ENCODE measurements around the gene DNMT3B.
"Not testable (repeated sequence)": the region's sequence is repeated elsewhere in the genome, so short reads cannot be mapped to it uniquely, and the experiment has no call there.

DNMT3B gene

DNA sequence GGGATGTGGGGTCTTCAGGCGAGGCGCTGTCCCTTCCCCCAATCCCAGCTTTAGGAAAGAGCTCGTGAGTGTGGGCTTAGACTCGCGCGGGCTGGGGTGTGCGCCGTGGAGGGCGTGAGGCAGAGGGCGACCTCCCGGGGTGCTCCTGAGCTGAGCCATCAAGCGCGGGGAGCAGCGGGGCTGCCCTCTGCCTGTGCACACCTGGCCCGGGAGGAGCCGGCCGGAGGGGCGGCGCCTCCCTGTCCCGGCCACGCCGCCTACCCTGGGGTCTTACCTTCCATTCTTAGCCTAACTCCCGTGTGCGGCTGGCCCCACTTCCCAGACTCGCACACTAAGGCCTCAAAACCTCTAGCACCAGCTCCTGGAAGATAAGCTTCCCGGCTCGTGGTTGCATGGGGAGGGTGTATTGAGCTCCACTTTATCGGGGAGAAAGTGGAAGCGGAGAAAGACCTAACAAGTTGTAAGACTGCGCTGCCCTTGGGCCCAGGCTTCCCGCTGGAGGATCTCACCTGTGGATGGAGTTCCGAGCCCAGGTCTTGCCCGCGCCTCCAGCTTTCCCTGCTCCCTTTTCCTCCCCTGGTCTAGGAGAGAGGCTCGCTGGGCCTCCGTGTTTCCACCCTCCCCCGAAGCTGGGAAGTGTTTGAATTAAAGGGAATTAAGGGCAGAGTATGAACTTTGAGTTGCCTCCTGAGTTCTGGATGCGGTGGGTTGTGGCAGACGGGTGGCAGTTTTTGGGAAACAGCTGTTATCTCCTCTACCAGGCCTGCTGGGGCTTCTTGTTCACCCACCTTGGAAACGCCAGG is 1.2 kb downstream of the DNMT3B start:
- no peak for DNase-seq

GRCh38 chr20:32764005-32764960 is 2.1 kb downstream of the DNMT3B start:
- no peak for DNase-seq

GRCh38 chr20:32765230-32765875 is 3.2 kb downstream of the DNMT3B start:
- DNase-seq, result not testable (repeated sequence)

DNA sequence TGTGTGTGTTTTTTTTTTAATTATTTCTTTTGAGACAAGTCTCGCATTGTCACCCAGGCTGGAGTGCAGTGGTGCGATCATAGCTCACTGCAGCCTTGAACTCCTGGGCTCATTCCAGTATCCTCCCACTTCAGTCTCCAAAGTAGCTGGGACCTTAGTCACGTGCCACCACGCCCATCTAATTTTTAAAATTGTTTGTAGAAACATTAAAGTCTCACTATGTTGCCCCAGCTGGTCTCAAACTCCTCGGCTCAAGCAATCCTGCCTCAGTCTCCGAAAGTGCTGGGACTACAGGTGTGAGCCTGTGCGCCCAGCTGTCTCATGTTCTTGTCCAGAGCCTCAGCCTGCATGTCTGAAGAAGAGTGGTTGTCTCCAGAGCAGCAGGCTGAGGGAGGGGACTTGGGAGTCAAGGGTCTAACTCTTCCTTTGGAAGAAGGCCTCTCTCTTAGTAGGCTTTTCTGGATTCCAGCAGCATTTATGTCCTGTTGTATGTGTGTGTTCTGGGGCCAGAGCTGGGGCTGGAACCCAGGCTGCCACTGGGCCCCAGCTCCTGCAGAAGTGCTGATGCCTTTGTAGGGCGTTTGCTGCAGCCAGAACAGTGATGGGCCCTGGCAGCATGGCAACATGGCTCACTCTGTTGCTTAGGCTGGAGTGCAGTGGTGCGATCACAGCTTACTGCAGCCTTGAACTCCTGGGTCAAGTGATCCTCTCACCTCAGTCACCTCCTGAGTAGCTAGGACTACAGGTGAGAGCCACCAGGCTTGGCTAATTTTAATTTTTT is 5.4 kb downstream of the DNMT3B start:
- DNase-seq, result no peak

DNA sequence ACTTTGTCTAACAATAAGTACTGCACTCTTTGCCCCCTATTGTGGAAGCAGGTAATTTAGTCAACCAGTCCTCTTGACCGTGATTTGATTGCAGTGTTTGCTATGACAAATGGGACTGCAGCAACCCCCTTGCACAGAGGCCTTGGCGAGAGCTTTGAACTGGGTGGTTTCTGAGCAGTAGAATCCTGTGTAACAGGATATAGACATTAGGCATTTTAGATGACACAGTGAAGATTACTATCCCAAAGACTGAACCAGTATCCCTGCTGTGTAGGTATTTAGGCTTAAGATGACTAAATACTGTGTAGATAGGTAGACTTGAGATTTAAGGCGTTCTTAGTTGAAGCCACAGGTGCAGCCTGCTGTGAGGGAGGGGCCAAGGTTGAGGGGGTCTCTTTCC is 9.9 kb downstream of the DNMT3B start:
- no peak for DNase-seq

DNA sequence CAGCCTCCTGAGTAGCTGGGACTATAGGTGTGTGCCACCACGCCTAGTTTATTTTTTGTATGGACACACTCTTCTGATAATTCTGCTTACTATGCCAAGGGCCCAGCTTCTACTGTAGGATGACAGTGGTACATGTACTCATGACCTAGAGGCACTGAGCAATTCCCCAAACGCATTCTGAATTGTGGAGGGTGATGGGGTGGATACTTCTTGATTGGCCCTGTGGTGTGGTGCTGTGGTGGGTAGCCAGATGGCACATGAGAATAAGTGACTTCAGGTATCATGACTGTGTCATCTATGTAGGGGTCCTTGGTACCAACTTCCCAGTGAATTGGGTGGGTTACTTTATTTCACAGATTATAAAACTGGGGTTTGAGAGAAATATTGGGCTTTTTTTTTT is 11.0 kb downstream of the DNMT3B start:
- DNase-seq, result no peak

GRCh38 chr20:32773855-32774254 is 11.7 kb downstream of the DNMT3B start:
- no peak for DNase-seq

DNA sequence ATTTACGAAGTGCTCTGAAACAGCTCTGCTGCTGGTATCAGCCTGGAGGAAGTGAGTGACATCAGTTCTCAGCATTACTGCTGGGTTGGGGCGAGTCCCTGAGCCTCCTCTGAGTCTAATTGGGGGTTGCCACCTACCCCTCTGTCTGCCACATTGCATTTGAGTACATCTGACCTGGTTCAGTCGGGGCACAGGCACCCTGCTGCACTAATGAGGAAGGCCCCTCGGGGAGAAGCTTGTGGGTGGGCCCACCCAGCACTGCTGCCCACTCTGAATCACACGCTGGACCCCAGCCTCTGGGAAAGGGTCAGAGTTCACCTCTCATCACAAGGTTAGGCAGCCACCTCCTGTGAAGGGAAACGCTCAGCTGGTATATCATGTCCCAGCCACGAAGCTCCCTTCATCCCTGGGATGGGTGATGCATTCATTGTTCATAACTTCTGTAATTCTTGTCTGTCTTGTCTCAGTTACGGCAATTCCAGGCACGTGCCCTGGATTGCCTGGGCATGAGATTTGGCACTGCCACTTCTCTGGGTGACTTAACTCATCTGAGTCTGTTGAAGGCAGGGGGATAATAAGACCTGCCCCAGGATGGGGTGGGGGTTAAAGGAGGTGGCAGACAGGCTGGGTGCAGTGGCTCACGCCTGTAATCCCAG is 13.3 kb downstream of the DNMT3B start:
- no peak for DNase-seq

GRCh38 chr20:32777177-32777956 is 15.2 kb downstream of the DNMT3B start:
- no peak for DNase-seq

- no peak for DNase-seq
Measured at GRCh38 chr20:32779500-32780211, 17.5 kb downstream of the DNMT3B start.

DNA sequence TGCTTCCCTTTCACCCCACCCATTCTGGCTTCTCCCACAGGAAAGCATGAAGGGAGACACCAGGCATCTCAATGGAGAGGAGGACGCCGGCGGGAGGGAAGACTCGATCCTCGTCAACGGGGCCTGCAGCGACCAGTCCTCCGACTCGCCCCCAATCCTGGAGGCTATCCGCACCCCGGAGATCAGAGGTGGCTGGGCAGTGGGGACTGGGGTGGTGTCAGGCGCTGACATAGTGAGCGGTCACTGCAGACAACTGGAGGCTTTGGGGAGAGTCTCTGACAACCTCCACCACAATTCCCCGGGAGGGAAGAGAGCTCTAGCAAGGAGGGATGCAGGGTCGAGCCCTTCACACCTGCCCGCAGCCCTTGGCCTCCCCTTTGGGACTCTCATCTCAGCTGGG is 18.1 kb downstream of the DNMT3B start:
- no peak for DNase-seq

GRCh38 chr20:32780749-32781655 is 18.8 kb downstream of the DNMT3B start:
- DNase-seq, result no peak

GRCh38 chr20:32784369-32785080 is 22.3 kb downstream of the DNMT3B start:
- no peak for DNase-seq

DNA sequence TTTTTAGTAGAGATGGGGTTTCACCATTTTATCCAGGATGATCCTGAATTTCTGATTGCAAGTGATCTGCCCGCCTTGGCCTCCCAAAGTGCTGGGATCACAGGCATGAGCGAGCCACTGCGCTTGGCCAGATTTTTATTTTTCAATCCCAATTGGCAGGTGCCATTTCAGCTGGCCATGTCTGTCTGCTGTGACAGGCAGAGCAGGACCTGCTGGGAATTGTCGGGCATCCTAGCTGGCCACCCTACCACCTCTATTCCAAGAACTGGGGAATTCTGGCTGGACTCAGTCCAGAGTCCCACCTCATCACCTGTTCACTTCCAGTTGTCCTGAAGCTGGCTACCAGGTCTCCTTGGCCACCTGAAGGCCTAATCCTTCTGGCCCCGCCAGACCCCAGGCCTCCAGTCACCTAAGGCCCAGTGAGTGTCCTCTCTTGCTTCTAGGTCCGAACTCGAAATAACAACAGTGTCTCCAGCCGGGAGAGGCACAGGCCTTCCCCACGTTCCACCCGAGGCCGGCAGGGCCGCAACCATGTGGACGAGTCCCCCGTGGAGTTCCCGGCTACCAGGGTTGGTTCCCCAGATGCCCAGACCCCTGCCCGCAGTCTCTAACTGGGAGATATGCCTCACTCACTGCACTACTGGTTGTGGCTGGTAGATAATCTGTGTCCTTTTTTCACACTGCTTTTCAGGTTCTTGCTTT is 24.0 kb downstream of the DNMT3B start:
- DNase-seq, result no peak

GRCh38 chr20:32787168-32787567 is 25.0 kb downstream of the DNMT3B start:
- no peak for DNase-seq

DNA sequence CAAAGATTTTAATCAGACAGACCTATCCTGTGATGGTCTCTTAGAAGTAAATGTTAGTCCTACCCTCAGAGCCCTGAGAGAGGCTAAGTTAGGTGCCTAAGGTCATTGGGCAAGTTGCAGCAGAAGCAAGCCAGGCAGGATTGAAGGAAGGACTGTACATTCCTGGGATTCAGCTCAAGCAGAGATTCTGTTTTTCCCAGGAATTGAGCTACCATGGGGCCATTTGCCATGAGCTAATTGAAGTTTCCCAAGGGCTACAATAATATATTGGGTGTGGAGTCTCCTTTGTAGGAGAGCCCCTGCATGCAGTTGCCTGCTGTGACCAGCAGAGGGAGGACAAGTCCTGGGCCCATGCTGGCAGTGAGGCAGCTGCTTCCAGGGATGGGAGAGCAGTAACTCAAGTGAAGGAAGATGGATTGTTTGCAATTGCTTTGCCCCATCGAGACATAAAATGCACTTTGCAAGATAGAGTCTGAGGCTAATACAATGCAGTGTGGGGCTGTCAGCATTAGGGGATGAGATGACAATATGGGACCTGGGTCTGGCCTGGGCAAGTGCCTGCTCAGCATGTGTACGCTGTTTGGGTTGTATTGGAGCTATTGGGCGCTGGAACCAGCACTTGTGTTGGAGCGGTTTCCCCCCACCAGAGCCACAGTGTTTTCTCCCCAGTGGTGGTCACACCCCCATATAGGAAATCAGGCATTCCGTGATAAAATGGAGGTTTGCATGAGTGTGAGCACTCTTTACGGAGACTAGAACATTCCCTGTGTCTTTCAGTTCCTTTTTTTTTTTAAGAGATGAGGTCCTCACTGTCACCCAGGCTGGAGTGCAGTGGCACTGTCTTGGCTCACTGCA is 27.9 kb downstream of the DNMT3B start:
- DNase-seq, result peak; percentile 77

- DNase-seq, result no peak
Measured at GRCh38 chr20:32790751-32791057, 28.5 kb downstream of the DNMT3B start.
